B cell (primary cell): ENCODE measurements around the gene FUT6. TPM values are rescaled to one million over a fixed set of nuclear protein-coding genes. Genes with fewer than 3 reads are reported as not detected.

Source experiments
- ATAC-seq: fragments of 200-7000 bp; cut with Tn5 transposase; one replicate; pipeline ENCODE4 v1.10.0; 2021; ENCODE audit warnings: low read depth, mild to moderate bottlenecking, moderate number of reproducible peaks, moderate library complexity
- CTCF ChIA-PET: fragments of 350-600 bp; sonication (Branson Sonifier 250); formaldehyde crosslinking; loops from one replicate; lab custom pipeline; 2021; ENCODE audit warnings: antibody characterized with exemption, inconsistent platforms; lab: Charles Lee
- POLR2A ChIA-PET: fragments of 350-600 bp; sonication (Branson Sonifier 250); formaldehyde crosslinking; loops from one replicate; lab custom pipeline; 2021; ENCODE audit warnings: antibody characterized with exemption; lab: Charles Lee
- DNase-seq: peaks from one replicate; pipeline ENCODE4 v3.0.0; 2013
- H2AFZ ChIP-seq: 2 replicates; pipeline ENCODE4 v1.6.1; 2012; ENCODE audit warnings: mild to moderate bottlenecking, low read depth, low read length; ENCODE audit not compliant: insufficient read depth, poor library complexity, severe bottlenecking
- H3K27ac ChIP-seq, 2 donors: 1 replicate in 1 of 2; 2 replicates in 1 of 2; pipeline ENCODE4 v1.5.1; 2012 to 2013; ENCODE audit warnings: low read length in 2 of 2, mild to moderate bottlenecking in 2 of 2, moderate library complexity in 1 of 2
- H3K27me3 ChIP-seq, 4 experiments: fragments of 200-600 bp in 1 of 4; sonication (generic) in 1 of 4; replicated peaks in 1 of 4; 1 replicate in 2 of 4; 2 replicates in 2 of 4; pipeline versions ENCODE4 v1.6.1 to v1.7.0; 2013 to 2016; ENCODE audit warnings: low read length in 3 of 4, mild to moderate bottlenecking in 2 of 4, mixed read lengths in 1 of 4, moderate library complexity in 1 of 4; ENCODE audit not compliant: insufficient read depth in 4 of 4, control insufficient read depth in 3 of 4; ENCODE audit errors: control extremely low read depth in 1 of 4
- H3K36me3 ChIP-seq, 2 experiments: replicated peaks in 1 of 2; 1 replicate in 1 of 2; 2 replicates in 1 of 2; pipeline versions ENCODE4 v1.6.1 to v1.7.1; 2013; ENCODE audit warnings: low read length in 1 of 2; ENCODE audit not compliant: insufficient read depth in 2 of 2, control insufficient read depth in 1 of 2; ENCODE audit errors: control extremely low read depth in 1 of 2, extremely low read depth in 1 of 2
- H3K4me1 ChIP-seq, 2 donors: fragments of 200-600 bp in 1 of 2; sonication (generic) in 1 of 2; 1 replicate in 1 of 2; 2 replicates in 1 of 2; pipeline versions ENCODE4 v1.5.1 to v1.6.1; 2013 to 2017; ENCODE audit warnings: low read length in 2 of 2; ENCODE audit not compliant: control insufficient read depth in 2 of 2, insufficient read depth in 2 of 2
- H3K4me2 ChIP-seq: replicated peaks from 2 replicates; pipeline ENCODE3; 2012; ENCODE audit warnings: mild to moderate bottlenecking, low read depth, low read length; ENCODE audit not compliant: poor library complexity, severe bottlenecking
- H3K4me3 ChIP-seq, 5 experiments: fragments of 200-600 bp in 1 of 5; sonication (generic) in 1 of 5; 1 replicate in 3 of 5; 2 replicates in 2 of 5; pipeline versions ENCODE4 v1.5.1 to v1.7.0; 2011 to 2016; ENCODE audit warnings: low read length in 4 of 5, mild to moderate bottlenecking in 4 of 5, low read depth in 2 of 5, control low read depth in 1 of 5, moderate library complexity in 1 of 5; ENCODE audit not compliant: insufficient read depth in 1 of 5; ENCODE audit errors: control extremely low read depth in 1 of 5, extremely low read depth in 1 of 5
- H3K79me2 ChIP-seq: fragments of 200-600 bp; sonication (generic); one replicate; pipeline ENCODE4 v1.6.0; 2016; ENCODE audit warnings: low read length; ENCODE audit not compliant: control insufficient read depth, insufficient read depth
- H3K9ac ChIP-seq: fragments of 200-600 bp; sonication (generic); 2 replicates; pipeline ENCODE4 v1.6.1; 2017; ENCODE audit warnings: mild to moderate bottlenecking, low read length, moderate library complexity
- H3K9me3 ChIP-seq, 3 donors: one replicate each; pipeline versions ENCODE4 v1.6.1 to v1.7.1; 2013; ENCODE audit warnings: low read length in 2 of 3; ENCODE audit not compliant: control insufficient read depth in 2 of 3, insufficient read depth in 1 of 3; ENCODE audit errors: control extremely low read depth in 1 of 3
- H4K20me1 ChIP-seq: 2 replicates; pipeline ENCODE4 v1.6.0; 2012; ENCODE audit warnings: mild to moderate bottlenecking, low read length; ENCODE audit not compliant: insufficient read depth, control insufficient read depth, poor library complexity, severe bottlenecking
- H3K27ac Mint-ChIP-seq: one replicate; pipeline ENCODE4 v1.8.0; 2021; ENCODE audit warnings: mixed read lengths
- H3K27me3 Mint-ChIP-seq: one replicate; pipeline ENCODE4 v1.8.0; 2021; ENCODE audit warnings: mixed read lengths
- H3K4me1 Mint-ChIP-seq: one replicate; pipeline ENCODE4 v1.8.0; 2021; ENCODE audit warnings: mixed read lengths
- H3K4me3 Mint-ChIP-seq: one replicate; pipeline ENCODE4 v1.8.0; 2021; ENCODE audit warnings: mixed read lengths
- H3K9me3 Mint-ChIP-seq: one replicate; pipeline ENCODE4 v1.8.0; 2022; ENCODE audit warnings: mixed read lengths; ENCODE audit not compliant: insufficient read depth
- EZH2 ChIP-seq: IDR thresholded peaks from 2 replicates; pipeline ENCODE4 v1.6.1; 2012; ENCODE audit warnings: borderline replicate concordance, low read depth, mild to moderate bottlenecking, moderate library complexity, low read length; ENCODE audit not compliant: insufficient read depth, poor library complexity, severe bottlenecking
- WGBS: methylation state at CpG from one replicate; pipeline ENCODE4 v1.1.5; 2013; ENCODE audit warnings: missing lambda C conversion rate; ENCODE audit not compliant: insufficient coverage; 5-methylcytosine and 5-hydroxymethylcytosine counted together
- intact Hi-C: fragments of 100-400 bp; cut with micrococcal nuclease; formaldehyde crosslinking; loops from one replicate; pipeline ENCODE4 v1.10.0; 2022
- polyA plus RNA-seq: library from polyadenylated mRNA; depleted of rRNA; stranded (reverse); fragments of >200 nt; gene quantifications from 2 replicates; pipeline ENCODE4 v1.2.3, GENCODE V29; 2012
- total RNA-seq, 2 donors: library from RNA; stranded (reverse); fragments of 120-200 nt in 1 of 2; gene quantifications; 1 replicate in 1 of 2; 2 replicates in 1 of 2; pipeline versions ENCODE4 v1.2.3 to v1.2.4, GENCODE V29; 2013 to 2022
- TF ChIP-seq, protein P1 (sequence below): fragments of 200-600 bp; IDR thresholded peaks from one replicate; pipeline ENCODE4 v1.8.0; 2022; ENCODE audit warnings: antibody characterized with exemption, mild to moderate bottlenecking

The FUT6 gene
- total and polyA plus RNA-seq, 2 donors (not counting 1 experiment from before 2014, with no cell fraction given) = 0.03 TPM; not detected in 1

- H3K27ac Mint-ChIP-seq = no peak overlapping the region
- intact Hi-C loops = no loop called here
- TF ChIP-seq, protein P1, sequence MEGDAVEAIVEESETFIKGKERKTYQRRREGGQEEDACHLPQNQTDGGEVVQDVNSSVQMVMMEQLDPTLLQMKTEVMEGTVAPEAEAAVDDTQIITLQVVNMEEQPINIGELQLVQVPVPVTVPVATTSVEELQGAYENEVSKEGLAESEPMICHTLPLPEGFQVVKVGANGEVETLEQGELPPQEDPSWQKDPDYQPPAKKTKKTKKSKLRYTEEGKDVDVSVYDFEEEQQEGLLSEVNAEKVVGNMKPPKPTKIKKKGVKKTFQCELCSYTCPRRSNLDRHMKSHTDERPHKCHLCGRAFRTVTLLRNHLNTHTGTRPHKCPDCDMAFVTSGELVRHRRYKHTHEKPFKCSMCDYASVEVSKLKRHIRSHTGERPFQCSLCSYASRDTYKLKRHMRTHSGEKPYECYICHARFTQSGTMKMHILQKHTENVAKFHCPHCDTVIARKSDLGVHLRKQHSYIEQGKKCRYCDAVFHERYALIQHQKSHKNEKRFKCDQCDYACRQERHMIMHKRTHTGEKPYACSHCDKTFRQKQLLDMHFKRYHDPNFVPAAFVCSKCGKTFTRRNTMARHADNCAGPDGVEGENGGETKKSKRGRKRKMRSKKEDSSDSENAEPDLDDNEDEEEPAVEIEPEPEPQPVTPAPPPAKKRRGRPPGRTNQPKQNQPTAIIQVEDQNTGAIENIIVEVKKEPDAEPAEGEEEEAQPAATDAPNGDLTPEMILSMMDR = no peak
- TF ChIP-seq EZH2 = no peak
These were observed 40.0 kb downstream of the FUT6 start for GRCh38 chr19:5799247-5800241.

GRCh38 chr19:5798244-5798643, 41.3 kb downstream of the FUT6 start:
- Histone ChIP-seq H3K27me3 (peaks cover 0 to 57% (median 19%) of the 10 kb centered on the region in 4 experiments), H3K9ac (no peak overlapping the region), H3K79me2 (no peaks in the 10 kb centered on the region), H3K4me3 (no peak overlapping the region), H2AFZ (no peak overlapping the region), H3K36me3 (no peaks in the 10 kb centered on the region), H3K4me2 (no peak overlapping the region), H3K27ac (no peak overlapping the region), H4K20me1 (no peaks in the 10 kb centered on the region), H3K9me3 (peaks cover 0 to 27% (median 0%) of the 10 kb centered on the region in 3 donors), H3K4me1 (peaks cover 5 to 6% of the 10 kb centered on the region in 2 donors)
- ChIA-PET POLR2A (no interaction called here), CTCF (no interaction called here)
- Mint-ChIP-seq H3K4me1 (peaks cover 8% of the 10 kb centered on the region), H3K27ac (no peak overlapping the region), H3K9me3 (no peaks in the 10 kb centered on the region), H3K27me3 (peaks cover 27% of the 10 kb centered on the region), H3K4me3 (no peak overlapping the region)
- ATAC-seq = no peak
- TF ChIP-seq, protein P1 = no peak
- no peak for TF ChIP-seq EZH2
- WGBS = 73% methylated on average over 2 of the region's 8 CpGs
- intact Hi-C loops = no loop called here
- no peak for DNase-seq

More at GRCh38 chr19:5799247-5800241, 40.0 kb downstream of the FUT6 start:
- H2AFZ ChIP-seq = no peak overlapping the region
- H3K9me3 ChIP-seq = peaks cover 0 to 39% (median 0%) of the 10 kb centered on the region in 3 donors
- peaks cover 0 to 66% (median 25%) of the 10 kb centered on the region in 4 experiments for H3K27me3 ChIP-seq
- H3K9me3 Mint-ChIP-seq = no peaks in the 10 kb centered on the region
- H3K27me3 Mint-ChIP-seq = peaks cover 32% of the 10 kb centered on the region
- H3K4me3 ChIP-seq = no peak overlapping the region
- no peaks in the 10 kb centered on the region for H3K36me3 ChIP-seq
- no peak overlapping the region for H3K27ac ChIP-seq
- ChIA-PET CTCF (no interaction called here), POLR2A (no interaction called here)
- H3K4me2 ChIP-seq = no peak overlapping the region
- no peak overlapping the region for H3K9ac ChIP-seq
- no peak overlapping the region for H3K4me3 Mint-ChIP-seq
- WGBS = 54% methylated on average over 35 of the region's 37 CpGs
- H3K4me1 ChIP-seq = peaks cover 15 to 19% of the 10 kb centered on the region in 2 donors
- no peak for DNase-seq
- no peaks in the 10 kb centered on the region for H3K79me2 ChIP-seq
- no peaks in the 10 kb centered on the region for H4K20me1 ChIP-seq
- no peak for ATAC-seq
- peaks cover 19% of the 10 kb centered on the region for H3K4me1 Mint-ChIP-seq
